Activated T-cell treated with anti-CD3 and anti-CD28 coated beads, Interleukin-2, amount 50 U/mL, for 4 hours (primary cell): Measurements from ENCODE around the gene ERGIC3. TPM values are rescaled to one million over a fixed set of nuclear protein-coding genes. Genes with fewer than 3 reads are reported as not detected.
A peak's percentile ranks its signal among the peaks of the same experiment; 100 is the strongest.

ENCODE experiments used
- ATAC-seq, 2 donors: fragments of 200-7000 bp; cut with Tn5 transposase; one replicate each; pipeline ENCODE4 v1.10.0; 2021
- DNase-seq: peaks from one replicate; pipeline ENCODE4 v3.0.0-alpha.2; 2020
- H3K27me3 Mint-ChIP-seq: one replicate; pipeline ENCODE4 v1.8.0; 2021; ENCODE audit warnings: low read depth, mixed read lengths
- H3K36me3 Mint-ChIP-seq: one replicate; pipeline ENCODE4 v1.8.0; 2022; ENCODE audit warnings: mixed read lengths; ENCODE audit not compliant: insufficient read depth
- H3K4me1 Mint-ChIP-seq: one replicate; pipeline ENCODE4 v1.8.0; 2021; ENCODE audit warnings: low read depth, mixed read lengths
- H3K4me3 Mint-ChIP-seq: one replicate; pipeline ENCODE4 v1.8.0; 2021; ENCODE audit warnings: mild to moderate bottlenecking, moderate library complexity, mixed read lengths
- H3K9me3 Mint-ChIP-seq: one replicate; pipeline ENCODE4 v1.8.0; 2021; ENCODE audit warnings: mixed read lengths
- total RNA-seq, 3 donors: library from RNA; stranded (reverse); gene quantifications; one replicate each; pipeline ENCODE4 v1.2.1, GENCODE V29; 2021

ERGIC3 gene
- total RNA-seq, 3 donors from 2014 or later, result 127 to 130 (median 128) TPM

GRCh38 chr20:35561268-35561667 lies 19.4 kb downstream of the ERGIC3 start:
- ATAC-seq, result peak in 1 of 2 donors; percentile 62
- DNase-seq, result no peak
- Mint-ChIP-seq H3K9me3 (no peaks in the 10 kb centered on the region), H3K4me3 (no peak overlapping the region), H3K36me3 (peaks cover 5% of the 10 kb centered on the region), H3K4me1 (no peaks in the 10 kb centered on the region), H3K27me3 (no peaks in the 10 kb centered on the region)

DNA sequence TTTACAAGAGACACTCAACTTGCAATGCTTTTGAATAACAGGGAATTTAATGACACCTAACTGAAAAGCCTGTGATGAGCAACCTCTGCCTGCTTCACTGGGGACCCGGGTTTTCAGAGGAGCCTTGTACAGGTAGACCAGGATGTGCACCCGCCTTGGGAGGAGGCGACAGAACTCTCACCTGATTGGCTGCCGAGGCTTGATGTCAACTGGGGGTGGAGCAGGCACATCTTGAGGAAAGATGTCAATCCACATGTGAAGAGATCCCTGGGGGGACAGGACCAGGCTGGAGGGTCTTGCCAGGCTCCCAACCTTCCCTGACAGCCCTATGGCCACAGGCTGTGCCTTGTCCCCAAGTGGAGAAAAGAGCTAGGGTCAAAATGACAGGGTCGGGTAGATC lies 19.8 kb downstream of the ERGIC3 start:
- peaks cover 3% of the 10 kb centered on the region for H3K36me3 Mint-ChIP-seq
- H3K4me3 Mint-ChIP-seq, result no peak overlapping the region
- H3K4me1 Mint-ChIP-seq, result no peaks in the 10 kb centered on the region
- no peak for DNase-seq
- peak; percentile 6 to 21 for ATAC-seq
- H3K9me3 Mint-ChIP-seq, result no peaks in the 10 kb centered on the region
- no peaks in the 10 kb centered on the region for H3K27me3 Mint-ChIP-seq

- H3K4me3 Mint-ChIP-seq, result no peak overlapping the region
Measured at GRCh38 chr20:35562541-35563110, 20.7 kb downstream of the ERGIC3 start.

GRCh38 chr20:35563834-35564233 lies 22.0 kb downstream of the ERGIC3 start:
- H3K27me3 Mint-ChIP-seq, result no peaks in the 10 kb centered on the region
- no peaks in the 10 kb centered on the region for H3K9me3 Mint-ChIP-seq
- no peaks in the 10 kb centered on the region for H3K4me1 Mint-ChIP-seq
- no peak overlapping the region for H3K4me3 Mint-ChIP-seq
- DNase-seq (no peak), ATAC-seq (no peak)
- H3K36me3 Mint-ChIP-seq, result no peaks in the 10 kb centered on the region

More at GRCh38 chr20:35562541-35563110, 20.7 kb downstream of the ERGIC3 start:
- ATAC-seq (no peak), DNase-seq (no peak)
- H3K36me3 Mint-ChIP-seq, result no peaks in the 10 kb centered on the region
- no peaks in the 10 kb centered on the region for H3K4me1 Mint-ChIP-seq
- H3K9me3 Mint-ChIP-seq, result no peaks in the 10 kb centered on the region
- H3K27me3 Mint-ChIP-seq, result no peaks in the 10 kb centered on the region

- no peak overlapping the region for H3K4me3 Mint-ChIP-seq
- no peaks in the 10 kb centered on the region for H3K4me1 Mint-ChIP-seq
- H3K9me3 Mint-ChIP-seq, result no peaks in the 10 kb centered on the region
- ATAC-seq, result no peak
- DNase-seq, result no peak
- no peaks in the 10 kb centered on the region for H3K36me3 Mint-ChIP-seq
- H3K27me3 Mint-ChIP-seq, result no peaks in the 10 kb centered on the region
Measured at GRCh38 chr20:35564905-35565304, 23.0 kb downstream of the ERGIC3 start.

- DNase-seq, result no peak
- H3K4me1 Mint-ChIP-seq, result no peaks in the 10 kb centered on the region
Measured at GRCh38 chr20:35568645-35569044, 26.8 kb downstream of the ERGIC3 start.

GRCh38 chr20:35571555-35571954 lies 29.7 kb downstream of the ERGIC3 start:
- Mint-ChIP-seq H3K4me3 (no peak overlapping the region), H3K9me3 (peaks cover 6% of the 10 kb centered on the region), H3K4me1 (no peaks in the 10 kb centered on the region), H3K27me3 (no peaks in the 10 kb centered on the region), H3K36me3 (peaks cover 2% of the 10 kb centered on the region)
- ATAC-seq (no peak), DNase-seq (no peak)

More at GRCh38 chr20:35568645-35569044, 26.8 kb downstream of the ERGIC3 start:
- ATAC-seq, result no peak
- no peaks in the 10 kb centered on the region for H3K27me3 Mint-ChIP-seq
- H3K36me3 Mint-ChIP-seq, result peaks cover 2% of the 10 kb centered on the region
- H3K9me3 Mint-ChIP-seq, result peaks cover 6% of the 10 kb centered on the region
- no peak overlapping the region for H3K4me3 Mint-ChIP-seq

- ATAC-seq, result no peak
- H3K27me3 Mint-ChIP-seq, result peaks cover 2% of the 10 kb centered on the region
- peaks cover 6% of the 10 kb centered on the region for H3K9me3 Mint-ChIP-seq
- no peaks in the 10 kb centered on the region for H3K4me1 Mint-ChIP-seq
- DNase-seq, result no peak
- no peak overlapping the region for H3K4me3 Mint-ChIP-seq
- H3K36me3 Mint-ChIP-seq, result peaks cover 2% of the 10 kb centered on the region
Measured at GRCh38 chr20:35572838-35573237, 31.0 kb downstream of the ERGIC3 start.

DNA sequence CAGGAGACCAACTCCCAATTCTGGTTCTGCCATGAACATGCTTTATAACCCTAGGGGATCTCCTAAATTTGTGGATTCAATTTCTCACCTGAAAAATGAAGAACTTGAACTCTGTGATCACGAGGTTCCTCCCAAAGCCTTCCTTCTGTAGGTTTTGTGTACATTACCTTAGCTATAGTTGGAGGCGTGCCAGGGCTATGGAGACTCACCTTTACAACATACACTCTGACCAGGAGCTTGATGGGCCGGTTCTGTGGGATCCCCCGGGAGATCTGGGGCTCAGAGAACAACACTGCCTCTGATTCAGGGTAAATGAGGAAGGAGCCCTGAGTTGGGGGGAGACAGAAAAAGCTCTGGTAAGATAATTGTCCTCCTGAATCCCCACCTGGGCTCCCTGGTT lies 34.1 kb downstream of the ERGIC3 start:
- H3K36me3 Mint-ChIP-seq, result peaks cover 2% of the 10 kb centered on the region
- H3K4me3 Mint-ChIP-seq, result no peak overlapping the region
- DNase-seq (no peak), ATAC-seq (no peak)
- H3K4me1 Mint-ChIP-seq, result no peaks in the 10 kb centered on the region
- peaks cover 6% of the 10 kb centered on the region for H3K9me3 Mint-ChIP-seq
- H3K27me3 Mint-ChIP-seq, result peaks cover 2% of the 10 kb centered on the region

DNA sequence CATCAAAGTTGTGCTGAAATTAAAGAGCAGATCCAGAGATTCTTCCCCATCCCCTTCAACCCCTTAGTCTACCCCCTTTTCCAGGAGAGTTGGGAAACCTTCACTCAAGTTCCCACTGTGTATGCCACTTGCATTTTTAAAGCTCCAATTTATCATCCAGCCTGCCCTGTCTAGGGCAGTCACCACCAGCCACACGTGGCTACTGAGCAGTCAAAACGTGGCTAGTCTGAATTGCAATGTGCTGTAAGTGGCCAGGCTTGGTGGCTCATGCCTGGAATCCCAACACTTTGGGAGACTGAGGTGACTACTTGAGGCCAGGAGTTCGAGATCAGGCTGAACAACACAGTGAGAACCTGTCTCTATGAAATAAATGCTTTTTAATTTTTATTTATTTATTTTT lies 34.9 kb downstream of the ERGIC3 start:
- Mint-ChIP-seq H3K36me3 (peaks cover 2% of the 10 kb centered on the region), H3K27me3 (peaks cover 2% of the 10 kb centered on the region), H3K9me3 (peaks cover 12% of the 10 kb centered on the region), H3K4me1 (no peaks in the 10 kb centered on the region), H3K4me3 (no peak overlapping the region)
- ATAC-seq (no peak), DNase-seq (no peak)

DNA sequence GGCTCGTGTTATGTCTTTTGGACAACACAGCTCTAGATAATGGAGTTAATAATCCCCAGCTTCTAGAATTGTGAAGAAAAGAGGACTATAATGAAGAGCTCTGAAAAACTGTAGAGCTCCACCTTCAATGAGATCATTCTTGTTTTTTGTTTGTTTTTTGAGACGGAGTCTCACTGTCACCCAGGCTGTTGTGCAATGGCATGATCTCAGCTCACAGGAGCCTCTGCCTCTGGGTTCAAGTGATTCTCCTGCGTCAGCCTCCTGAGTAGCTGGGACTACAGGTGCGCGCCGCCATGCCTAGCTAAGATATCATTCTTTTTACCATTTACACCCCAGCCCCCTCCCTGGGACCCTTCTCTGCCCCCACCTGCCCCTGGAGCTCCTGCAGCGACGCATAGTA lies 36.6 kb downstream of the ERGIC3 start:
- Mint-ChIP-seq H3K4me3 (no peak overlapping the region), H3K27me3 (peaks cover 2% of the 10 kb centered on the region), H3K9me3 (peaks cover 10% of the 10 kb centered on the region), H3K36me3 (no peaks in the 10 kb centered on the region), H3K4me1 (no peaks in the 10 kb centered on the region)
- no peak for ATAC-seq
- DNase-seq, result no peak

DNA sequence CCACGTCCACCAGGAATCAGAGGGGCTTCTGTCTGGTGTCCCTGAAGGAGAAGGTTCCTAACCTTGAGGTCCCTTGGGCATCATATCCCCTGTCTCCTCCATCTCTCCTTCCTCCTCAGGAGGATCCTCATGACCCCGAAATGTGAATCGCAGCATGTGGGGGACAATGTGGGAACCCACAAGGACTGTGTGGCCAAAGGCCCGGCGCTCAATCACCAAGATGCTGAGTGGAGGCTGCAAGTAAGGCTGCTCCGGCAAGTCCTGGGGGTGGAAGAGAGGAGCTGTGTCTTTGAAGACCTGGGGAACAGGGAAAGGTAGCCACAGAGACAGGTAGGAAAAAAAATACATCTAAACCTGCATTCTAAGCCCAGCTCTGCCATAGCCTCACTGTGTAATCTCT lies 37.3 kb downstream of the ERGIC3 start:
- no peaks in the 10 kb centered on the region for H3K36me3 Mint-ChIP-seq
- DNase-seq (no peak), ATAC-seq (no peak)
- H3K4me1 Mint-ChIP-seq, result no peaks in the 10 kb centered on the region
- peaks cover 2% of the 10 kb centered on the region for H3K27me3 Mint-ChIP-seq
- peaks cover 10% of the 10 kb centered on the region for H3K9me3 Mint-ChIP-seq
- no peak overlapping the region for H3K4me3 Mint-ChIP-seq

DNA sequence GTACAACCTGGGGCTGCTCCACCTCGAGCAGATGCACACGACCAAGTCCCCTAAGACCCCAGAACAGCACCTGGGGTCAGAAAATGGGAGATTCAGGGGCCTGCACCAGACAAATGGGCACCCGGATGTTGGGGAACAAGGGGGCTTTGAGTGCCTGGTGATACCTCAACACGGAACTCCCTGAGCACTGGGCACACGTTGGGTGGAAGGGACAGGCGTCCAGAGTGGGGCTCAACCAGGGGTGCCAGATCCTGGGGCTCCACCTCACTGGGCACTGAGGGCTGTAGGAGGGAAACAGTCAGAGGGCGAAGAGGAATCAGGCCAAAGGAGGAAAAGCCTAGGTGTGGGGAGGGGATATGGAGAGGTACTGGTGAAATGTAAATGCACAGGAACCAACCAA lies 40.3 kb downstream of the ERGIC3 start:
- H3K9me3 Mint-ChIP-seq, result peaks cover 10% of the 10 kb centered on the region
- no peaks in the 10 kb centered on the region for H3K36me3 Mint-ChIP-seq
- no peaks in the 10 kb centered on the region for H3K4me1 Mint-ChIP-seq
- no peak overlapping the region for H3K4me3 Mint-ChIP-seq
- DNase-seq (no peak), ATAC-seq (no peak)
- no peaks in the 10 kb centered on the region for H3K27me3 Mint-ChIP-seq

GRCh38 chr20:35582741-35583404 lies 41.0 kb downstream of the ERGIC3 start:
- DNase-seq, result no peak
- Mint-ChIP-seq H3K36me3 (no peaks in the 10 kb centered on the region), H3K9me3 (peaks cover 10% of the 10 kb centered on the region), H3K4me3 (no peak overlapping the region), H3K4me1 (no peaks in the 10 kb centered on the region), H3K27me3 (no peaks in the 10 kb centered on the region)
- ATAC-seq, result no peak
